Fibroblast of the conjunctiva (primary cell): Measurements from ENCODE around the gene GPR35.
"Not testable (repeated sequence)": the region's sequence is repeated elsewhere in the genome, so short reads cannot be mapped to it uniquely, and the experiment has no call there.

Experiments used
- DNase-seq: peaks from one replicate; pipeline ENCODE4 v3.0.0-alpha.2; 2010; ENCODE audit warnings: low read depth

The GPR35 gene

DNA sequence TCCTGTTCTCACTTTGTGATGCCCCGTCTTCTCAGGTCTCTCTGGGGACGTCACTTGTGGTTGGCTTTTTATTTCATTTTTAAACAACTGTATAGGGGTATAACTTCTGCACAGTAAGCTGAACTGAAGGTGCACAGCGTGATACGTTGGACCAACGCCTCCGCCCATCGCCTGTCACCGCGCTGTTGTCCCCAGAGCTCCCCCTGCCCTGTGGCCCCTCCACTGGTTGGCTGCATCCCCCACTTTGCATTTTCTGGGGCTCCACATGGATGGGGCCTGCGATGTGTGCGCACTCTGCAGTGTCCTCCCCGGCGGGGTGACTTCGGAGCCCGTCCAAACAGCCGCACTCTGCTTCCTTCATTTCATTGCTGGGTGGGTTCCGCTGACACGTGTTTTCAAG lies 14.3 kb downstream of the GPR35 start:
- DNase-seq = no peak

DNA sequence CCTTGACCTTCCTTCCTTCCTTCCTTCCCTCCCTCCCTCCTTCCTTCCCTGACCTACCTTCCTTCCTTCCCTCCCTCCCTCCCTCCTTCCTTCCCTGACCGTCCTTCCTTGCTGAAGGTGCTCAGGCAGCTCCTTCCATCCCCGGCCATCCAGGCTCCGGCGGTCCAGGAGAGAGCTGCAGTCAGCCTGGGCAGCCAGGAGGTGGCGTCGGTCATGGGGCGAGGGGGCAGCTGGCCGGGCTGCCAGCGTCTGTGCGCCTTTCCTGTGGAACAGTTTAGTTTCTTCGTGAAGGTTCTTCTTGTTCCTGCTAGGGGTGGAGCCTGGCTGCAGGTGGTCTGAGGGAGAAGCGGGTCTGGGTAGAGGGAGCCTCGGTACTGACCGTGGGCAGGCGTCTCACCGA lies 15.7 kb downstream of the GPR35 start:
- DNase-seq = peak; percentile 4

DNA sequence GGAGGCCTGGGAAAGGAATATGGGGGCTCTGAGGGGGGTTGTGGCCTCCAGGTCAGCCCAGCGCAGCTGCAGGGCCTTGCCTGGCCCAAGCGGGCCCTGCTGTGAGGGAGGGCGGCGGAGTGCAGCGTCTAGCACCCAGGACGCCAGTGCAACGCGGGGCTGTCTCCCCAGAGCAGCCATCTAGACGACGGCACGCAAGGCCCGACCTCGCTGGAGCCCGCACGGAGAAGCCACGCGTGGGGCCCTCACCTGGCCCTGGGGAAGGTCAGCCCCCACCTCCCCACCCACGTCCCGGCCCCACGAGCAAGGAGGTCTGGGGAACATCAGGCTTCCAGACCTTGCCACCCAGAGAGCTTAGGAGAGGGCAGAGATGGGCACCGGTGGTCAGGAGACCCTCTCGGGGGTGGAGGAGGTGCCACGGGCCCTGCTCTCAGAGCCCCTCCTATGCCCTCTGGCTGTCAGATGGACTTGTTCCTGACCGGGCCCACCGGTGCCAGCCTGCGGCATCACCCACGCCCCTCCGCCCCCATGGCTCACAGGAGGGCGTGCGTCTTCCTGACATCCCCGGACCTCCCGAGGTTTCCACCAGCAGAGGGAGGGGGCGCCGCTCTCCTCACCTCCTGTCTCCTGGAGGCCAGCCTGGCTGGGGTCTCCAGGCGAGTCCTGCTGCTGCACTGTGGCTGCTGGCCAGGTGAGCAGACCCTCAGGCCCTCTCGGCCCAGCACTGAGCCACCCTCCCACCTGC lies 17.0 kb downstream of the GPR35 start:
- DNase-seq = no peak

DNA sequence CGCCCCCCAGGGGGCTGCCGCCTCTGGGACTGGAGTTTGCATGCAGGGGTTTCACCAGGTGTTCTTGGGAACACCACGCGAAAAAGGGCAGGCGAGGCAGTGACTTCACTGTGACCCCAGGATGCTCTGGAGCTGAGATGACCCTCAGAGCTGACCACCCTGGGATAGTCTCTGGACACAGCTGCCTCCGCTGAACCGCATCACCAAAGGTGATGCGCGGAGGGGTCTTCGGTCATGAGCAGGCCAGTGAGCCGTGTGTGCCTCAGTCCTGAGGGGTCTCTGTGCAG lies 17.5 kb downstream of the GPR35 start:
- no peak for DNase-seq

DNA sequence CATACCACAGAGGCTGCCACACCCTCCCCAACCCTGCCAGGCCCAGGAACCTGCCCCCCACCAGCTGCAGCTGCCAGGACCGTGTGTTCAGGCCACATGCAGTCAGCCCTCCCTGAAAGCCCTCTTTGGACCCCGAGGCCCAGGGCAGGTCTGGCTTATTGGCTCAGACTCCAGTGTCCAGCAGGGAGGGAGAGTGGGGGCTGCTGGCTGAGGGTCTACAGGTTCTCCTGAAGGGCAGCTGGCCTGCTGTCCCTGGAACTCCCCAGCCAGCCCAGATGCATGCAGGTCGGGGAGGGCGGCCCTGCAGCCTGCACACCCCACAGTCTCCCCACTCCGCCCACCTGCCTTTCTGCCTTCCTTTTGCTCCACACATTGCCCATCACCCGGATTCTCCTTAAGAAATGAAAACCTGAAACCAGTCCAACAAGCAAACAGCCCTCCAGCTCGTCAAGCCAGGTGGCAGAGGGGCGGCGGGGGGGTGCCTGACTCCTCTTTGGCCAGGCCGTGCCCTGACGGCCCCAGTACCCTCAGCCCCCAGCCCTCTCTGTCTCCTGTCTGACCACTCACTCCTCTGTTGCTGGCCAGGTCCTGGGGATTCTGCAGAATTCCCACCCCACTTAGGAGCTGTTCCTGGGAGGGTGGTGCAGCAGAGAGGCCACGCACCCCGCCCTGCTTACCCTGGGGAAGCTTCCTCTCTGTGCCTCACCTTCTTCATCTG lies 18.0 kb downstream of the GPR35 start:
- no peak for DNase-seq

DNA sequence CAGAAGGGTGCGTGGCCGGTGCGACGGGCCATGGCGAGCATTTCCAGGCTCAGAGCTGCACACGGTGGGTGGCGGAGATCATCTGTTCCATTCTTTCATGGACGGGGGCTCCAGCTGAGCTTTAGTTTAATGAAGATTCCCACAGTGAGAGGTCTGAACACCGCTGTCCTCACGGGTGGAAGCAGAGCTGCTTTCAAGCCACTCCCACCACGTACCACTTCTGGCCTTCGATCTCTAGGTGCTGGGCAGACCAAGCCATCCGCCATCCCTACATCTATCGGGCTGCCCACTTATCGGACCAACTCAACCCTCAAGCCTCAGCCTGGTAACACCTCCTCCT lies 18.5 kb downstream of the GPR35 start:
- no peak for DNase-seq

DNA sequence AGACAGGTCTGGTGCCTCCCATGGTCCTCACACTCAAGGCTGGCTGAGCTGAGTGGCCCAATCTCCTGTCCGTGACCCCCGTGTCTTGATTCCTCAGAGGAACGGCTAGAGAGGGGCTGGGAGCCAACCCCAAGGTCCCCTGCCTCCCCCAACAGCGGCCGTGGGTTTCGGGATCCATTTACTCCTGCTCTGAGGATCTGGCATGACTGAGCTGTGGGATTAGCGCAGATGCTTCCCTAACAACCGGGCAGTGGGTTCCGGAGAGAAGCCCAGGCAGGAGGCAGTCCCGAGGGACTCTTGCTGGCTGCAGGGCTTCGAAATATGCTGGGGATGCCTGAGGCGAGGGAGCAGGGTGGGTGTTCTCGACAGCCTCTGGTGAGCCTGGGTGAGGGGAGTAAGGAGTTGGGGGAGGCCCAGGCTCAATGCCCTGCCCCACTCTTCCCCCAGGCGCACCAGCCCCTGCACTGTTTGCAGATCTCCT lies 18.9 kb downstream of the GPR35 start:
- no peak for DNase-seq

DNA sequence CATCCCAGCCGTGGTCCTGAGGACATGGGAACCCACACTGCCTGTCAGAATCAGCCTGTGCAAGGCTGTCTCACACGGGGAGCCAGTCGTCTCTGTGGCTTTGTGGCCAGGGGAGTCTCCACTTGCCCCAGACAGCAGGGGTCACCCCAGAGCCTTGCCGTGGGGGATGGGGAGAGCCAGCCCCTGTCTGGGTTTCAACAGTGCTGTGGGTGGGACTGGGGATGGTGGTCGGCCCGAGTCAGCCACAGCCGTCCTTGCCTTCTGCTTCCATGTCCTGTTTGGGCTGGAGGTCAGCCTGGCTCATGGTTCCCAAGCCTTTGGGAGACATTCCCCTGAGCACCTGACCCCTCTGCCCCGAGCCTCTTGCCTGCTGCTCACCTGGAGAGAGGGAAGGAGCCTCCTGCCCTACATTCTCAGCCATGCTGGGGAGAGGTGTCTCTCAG lies 19.6 kb downstream of the GPR35 start:
- DNase-seq = no peak

DNA sequence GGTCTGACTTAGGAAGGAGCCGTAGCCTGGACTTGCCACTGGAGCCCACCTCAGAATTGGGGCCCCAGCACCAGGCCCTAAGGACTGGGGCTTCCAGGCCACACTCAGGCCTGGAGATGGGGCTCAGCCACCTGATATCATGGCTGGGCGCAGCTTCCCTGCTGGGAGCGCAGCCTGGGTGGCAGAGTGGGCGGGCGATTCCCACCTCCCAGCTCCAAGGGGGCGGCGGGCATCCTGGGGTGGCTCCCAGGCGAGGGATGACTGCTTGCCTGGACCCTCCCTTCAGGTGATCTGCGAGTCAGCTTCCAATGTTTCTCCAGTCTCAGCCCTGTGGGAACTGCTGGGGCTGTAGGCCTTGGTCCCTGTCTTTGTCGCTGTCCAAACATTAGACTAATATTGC lies 20.1 kb downstream of the GPR35 start:
- no peak for DNase-seq

DNA sequence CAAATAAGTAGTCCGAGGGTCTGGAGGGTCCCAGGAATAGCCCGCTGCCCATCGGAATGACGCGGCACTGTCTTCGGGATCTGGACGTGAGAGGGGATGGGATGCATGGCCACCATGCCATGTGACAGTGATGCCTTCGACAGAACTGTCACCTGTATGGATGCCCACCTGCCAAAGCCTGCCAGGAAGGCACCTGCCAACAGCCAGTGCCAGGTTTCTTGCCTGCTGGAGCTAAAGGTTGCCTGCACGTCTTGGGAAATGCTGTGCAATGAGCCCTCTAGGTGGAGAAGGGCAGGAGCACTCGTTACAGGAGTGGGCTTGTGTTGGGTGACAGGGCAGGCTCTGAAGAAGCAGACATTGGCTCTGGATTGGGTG lies 20.5 kb downstream of the GPR35 start:
- no peak for DNase-seq

DNA sequence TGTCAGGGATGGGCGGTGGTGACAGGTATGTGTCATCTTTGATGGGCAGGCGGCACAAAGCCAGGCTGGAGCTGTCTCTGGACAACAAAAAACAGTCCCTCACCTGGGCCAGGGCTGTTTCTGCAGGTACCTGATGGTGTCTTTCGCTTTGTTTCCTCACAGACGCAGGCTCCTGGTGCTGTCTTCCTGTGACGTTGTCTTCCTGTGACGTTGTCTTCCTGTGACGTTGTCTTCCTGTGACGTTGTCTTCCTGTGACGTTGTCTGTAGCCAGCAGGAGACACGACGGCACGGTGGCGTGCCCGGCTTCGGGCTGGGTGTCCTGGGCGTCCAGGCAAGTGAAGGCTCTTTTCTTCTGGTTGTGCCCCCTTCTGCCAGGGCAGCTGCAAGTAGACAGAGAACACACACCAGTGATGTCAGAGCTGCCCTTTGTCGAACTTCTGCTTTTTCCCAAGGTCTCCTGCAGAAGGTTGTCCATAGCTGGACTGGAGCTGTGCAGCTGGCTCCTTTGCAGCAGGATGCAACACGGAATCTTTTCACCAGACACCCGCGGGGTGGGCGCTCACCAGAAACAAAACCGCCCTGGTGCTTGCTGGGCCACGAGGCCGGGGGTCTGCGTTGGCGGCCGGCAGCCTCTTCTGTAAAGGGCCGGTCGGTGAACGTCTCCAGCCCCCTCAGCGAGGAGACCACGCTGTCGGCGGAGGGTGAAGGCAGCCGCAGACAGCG lies 21.1 kb downstream of the GPR35 start:
- DNase-seq = no peak

DNA sequence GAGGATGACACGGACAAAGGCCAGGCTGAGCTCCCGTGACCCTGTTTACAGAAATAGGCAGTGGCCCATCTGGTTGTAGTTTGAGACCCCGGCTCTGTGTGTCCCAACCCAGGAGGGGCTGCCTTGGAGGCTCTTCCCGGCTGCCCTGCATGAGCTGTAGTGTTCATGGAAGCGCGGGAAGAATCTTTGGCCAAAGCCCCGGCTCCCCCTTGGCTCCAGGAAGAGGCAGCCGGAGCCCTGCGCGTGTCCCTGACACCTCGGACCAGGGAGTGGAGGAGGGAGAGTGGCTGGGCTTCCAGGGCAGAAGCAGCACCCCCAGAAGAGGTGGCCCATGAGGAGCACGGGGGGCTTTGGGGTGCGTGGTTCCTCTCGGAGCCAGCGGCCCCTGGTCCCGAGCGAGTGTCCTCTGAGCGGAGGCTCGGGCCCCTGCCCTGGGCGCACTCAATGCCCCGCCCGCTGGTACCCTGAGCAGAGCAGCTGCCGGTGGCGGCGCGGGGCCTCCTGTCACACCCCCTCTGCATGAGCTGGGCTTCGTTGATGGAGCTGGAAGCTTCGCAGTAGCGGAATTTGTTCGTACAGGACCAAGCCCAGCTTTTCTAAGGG lies 21.7 kb downstream of the GPR35 start:
- DNase-seq = no peak

DNA sequence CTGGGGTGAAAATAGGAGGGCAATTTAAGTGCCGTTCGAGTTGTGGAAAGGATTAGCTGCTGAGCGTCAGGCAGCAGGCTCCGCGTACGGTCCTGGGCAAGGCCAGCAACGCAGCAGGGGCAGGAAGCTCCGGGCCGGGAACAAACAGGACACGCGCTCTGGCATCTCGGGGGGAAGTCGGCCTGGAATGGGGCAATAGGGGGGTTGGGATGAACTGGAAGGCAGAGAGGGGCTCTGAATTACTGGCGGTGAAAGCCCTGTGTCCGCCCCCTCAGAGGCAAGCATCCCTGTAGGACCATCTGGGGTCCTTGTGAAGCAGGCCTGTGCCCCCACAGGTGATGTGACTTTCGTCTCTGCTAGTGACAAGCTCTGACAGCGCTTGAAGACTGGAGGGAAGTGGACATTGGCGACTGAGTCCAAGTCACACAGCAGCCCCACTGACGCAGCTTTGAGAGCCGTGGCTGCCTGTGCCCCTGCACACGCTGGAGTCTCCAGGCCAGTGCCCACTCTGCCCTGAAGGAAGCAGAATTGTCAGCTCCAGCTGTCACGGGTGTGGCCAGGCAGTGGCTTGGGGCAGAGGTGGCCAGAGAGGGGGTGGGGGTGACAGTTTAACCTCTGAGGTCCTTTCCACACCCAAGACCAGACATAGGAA lies 22.3 kb downstream of the GPR35 start:
- no peak for DNase-seq

DNA sequence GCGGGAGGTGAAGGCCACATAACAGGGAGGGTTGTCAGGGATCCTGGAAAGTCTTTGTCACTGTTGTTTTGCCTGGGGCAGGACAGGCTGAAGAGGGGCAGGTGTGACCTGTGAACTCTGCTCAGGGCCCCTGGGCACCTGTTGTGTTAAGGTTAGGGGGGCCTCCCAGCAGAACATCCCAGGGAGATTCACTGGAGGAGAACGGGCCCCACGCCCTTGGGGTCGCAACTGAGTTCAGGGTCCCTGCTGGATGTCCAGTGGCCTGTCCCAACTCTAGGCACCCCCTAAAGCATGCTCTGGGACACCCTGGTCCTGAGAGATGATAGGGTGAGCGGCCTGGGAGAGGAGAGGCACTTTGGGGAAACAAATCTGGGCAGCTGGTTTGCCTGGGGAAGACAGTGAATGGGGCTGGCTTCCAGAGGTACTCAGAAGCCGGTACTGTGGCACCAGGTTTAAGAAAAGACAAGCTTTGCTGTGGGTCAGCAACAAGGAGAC lies 22.9 kb downstream of the GPR35 start:
- no peak for DNase-seq

DNA sequence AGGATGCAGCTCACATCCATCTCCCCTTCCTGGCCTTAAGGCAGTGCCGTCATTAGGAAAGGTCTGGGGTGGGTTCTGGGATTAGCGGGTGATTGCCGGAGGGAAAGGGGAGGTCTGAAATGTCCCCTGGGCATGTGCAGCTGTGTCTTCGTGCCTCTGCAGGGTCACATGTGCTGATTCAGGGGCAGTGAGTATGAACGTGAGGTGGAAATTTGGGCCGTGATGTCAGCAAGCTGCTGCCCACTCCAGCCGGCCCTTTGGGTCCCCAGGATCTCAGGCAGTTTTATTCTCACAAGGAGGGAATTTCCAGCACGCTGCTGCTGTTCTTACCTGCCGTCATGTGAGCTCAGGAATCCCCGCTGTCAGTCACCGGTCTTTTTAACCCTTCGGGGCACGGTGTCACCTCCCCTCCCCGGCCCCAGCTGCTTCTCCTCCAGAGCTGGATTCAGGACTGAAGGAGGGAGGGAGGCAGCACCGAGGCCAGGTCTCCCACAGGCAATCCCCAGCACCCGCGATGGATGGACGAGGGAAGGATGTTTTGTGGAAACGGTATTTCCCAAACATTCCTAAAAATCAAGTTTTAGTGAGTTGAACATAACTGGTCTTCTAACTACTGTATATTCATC lies 23.5 kb downstream of the GPR35 start:
- DNase-seq = no peak

DNA sequence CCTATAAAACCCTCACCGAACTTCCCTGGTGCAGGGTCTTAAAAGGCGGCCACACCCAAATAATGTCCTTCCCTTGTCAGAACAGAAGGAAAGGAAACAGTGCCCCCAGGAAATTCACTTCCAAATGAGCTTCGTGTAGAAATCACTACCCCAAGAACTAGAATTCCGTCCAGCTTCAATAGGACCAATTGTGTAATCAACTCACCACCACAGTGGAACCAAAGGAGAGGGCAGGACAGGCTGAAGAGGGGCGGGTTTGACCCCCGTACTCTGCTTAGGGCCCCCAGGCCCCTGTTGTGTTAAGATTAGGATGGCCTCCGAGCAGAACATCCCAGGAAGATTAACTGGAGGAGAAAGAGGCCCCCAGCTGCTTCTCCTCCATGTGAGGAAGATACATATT lies 24.1 kb downstream of the GPR35 start:
- DNase-seq = no peak

DNA sequence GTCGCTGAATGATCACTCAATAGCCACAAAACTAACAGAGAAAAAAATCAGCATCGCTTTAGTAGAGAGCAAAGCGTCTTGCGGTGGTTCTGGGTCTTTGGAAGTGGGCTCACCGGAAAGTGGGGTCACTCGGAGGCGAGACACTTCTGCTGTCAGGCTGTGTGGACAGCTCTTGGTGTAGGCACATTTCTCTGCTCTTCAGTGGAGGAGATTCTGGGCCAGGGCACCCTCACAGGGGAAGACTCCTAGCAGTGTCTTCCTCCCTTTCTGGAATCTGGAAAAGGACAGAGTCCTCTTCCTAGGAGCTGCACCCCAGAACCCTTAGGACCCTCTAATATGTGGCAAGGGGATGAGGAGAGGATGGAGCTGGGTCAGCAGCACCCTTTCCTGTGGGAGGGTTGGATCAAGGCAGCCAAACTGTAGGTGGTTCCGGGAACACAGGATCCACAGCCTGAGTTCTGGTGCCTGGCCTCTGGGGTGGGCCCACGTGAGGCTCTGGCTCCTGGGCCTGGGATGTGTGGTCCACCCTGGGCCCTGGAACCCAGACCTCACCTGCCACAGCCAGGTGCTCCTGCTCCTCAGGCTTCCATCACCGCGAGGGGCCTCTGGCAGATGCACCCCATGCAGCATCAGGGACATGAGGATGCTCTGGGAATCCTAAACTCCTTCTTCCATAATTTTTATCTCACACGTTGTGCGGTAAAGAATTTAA lies 25.1 kb downstream of the GPR35 start:
- no peak for DNase-seq

DNA sequence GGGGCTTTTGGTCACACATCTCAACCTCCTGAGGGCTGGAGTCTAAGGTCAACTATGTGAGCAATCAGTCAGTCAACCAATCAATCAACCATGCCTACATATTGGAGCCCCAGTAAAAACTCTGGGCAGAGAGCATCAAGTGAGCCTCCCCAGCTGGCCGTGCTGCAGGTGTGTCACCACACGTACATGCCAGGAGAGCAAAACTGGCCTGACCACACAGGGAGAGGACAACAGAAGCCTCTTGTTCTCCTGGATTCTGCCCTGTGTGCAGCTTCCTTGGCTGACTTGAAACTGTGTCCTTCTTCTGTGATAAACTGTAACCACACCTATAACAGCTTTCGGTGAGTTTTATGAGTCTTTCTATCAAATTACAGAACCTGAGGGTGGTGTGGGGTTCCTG lies 25.9 kb downstream of the GPR35 start:
- no peak for DNase-seq

DNA sequence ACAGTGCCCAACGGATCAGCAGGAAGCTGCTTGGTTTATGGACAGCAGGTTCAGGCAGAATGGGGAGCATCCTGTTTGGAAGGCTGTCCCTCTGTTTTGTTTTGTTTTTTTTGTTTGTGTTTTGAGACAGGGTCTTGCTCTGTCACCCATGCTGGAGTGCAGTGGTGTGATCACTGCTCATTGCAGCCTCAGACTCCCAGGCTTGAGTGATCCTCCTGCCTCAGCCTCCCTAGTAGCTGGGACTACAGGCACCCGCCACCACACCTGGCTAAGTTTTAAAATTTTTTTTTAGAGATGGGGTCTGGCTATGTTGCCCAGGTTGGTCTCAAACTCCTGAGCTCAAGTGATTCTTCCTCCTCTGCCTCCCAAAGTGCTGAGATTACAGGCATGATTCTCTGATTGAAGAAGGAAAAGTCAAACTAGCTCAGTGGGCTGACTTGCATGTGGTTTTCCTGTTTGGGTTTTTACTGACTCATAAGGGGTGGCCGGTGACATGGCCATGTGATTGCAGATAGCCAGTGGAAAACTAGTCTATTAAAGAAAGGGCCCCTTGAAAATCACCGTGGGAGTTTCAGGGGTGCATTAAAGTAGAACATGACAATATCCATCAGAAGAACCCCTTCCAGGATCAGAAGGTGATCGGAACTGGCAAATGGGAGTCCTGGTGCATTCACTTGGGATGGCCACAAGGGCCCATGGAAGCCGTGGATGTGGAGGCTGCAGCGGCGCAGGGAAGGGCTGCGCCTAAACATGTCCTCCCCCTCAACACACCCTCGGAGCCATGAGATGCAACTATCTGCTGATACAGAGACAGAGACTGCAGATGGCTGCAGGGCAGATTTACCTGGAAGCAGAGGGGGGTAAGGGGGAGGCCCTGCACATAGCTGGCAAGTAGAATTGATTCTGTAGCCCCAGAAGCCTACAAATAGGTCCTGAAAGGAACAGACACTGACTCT lies 30.9 kb downstream of the GPR35 start:
- no peak for DNase-seq

DNA sequence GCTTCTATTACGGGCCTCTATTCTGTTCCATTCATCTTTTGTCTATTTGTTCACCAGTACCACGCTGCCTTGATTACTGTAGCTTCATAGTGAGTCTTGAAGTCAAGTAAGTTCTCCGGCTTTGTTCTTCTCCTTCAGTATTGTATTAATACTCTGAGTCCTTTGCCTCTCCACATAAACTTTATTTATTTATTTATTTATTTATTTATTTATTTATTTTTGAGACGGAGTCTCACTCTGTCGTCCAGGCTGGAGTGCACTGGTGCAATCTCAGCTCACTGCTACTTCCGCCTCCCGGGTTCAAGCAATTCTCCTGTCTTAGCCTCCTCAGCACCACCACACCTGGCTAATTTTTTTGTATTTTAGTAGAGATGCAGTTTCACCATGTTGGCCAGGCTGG lies 34.6 kb downstream of the GPR35 start:
- not testable (repeated sequence) for DNase-seq
